NCI-H2107 (cell line): ENCODE data around the gene CUBN.

ENCODE experiments used
- DNase-seq: peaks from one replicate; lab custom pipeline; 2025; lab: John Stamatoyannopoulos, UW

Gene CUBN

DNA sequence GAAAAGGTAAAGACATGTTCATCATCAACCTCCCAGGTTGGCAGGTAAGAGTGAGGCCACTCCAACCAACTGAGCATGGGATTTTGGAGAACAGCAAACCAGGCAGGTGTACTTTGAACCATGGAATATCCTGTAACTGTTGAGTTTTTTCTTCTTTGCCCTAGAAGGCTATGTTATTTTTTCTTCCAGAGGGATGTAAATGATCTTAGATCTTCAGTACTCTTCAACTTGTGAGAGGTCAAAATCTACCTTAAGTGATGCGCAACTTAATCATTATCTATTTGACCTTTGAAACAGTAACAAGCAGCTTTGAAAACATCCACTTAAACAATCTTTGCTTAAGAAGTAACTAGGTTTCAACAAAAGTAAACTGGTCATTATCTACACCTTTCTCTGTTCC lies at the start of gene CUBN:
CUBN (minus strand) TSS at position 71 of the 400 bp plus-strand sequence; CDS start at position 25, 46 bp downstream.
- DNase-seq = no peak

DNA sequence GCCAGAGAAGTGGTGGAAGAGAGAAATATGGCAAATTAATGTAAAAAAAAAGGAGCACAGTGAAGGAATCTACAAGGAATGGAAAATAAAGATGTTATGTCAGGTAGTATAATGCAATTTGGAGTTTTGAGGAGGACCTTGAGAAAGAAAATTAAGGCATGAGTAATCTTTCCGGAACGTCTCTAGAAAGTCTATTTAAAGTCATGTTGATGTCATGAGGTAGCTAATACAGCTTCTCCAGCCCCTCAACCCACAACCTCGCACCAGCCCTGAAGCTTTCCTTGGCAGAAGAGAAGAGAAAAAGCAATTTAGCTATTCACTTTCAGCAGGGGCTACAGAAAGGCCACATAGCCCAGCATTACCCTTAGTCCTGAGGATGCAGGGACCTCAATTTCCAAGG lies 49.4 kb upstream of the CUBN start:
- DNase-seq = no peak

DNA sequence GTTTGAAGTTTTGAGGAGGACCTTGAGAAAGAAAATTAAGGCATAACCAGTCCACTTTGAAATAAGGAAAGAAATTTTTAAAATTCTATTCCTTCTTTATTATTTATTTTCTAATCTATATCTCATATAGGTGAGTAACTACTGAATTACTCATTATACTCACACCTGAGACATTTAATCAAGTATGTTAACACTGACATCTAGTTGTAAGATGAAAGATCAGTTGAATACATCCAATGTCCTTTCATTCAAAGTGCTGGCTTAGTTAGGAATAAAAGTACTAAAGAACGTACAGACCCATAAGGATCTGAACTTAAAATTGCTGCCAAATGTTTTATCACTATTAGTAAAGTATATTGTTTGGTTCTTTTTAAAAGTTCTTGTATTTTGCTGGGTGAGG lies 48.4 kb upstream of the CUBN start:
- no peak for DNase-seq

DNA sequence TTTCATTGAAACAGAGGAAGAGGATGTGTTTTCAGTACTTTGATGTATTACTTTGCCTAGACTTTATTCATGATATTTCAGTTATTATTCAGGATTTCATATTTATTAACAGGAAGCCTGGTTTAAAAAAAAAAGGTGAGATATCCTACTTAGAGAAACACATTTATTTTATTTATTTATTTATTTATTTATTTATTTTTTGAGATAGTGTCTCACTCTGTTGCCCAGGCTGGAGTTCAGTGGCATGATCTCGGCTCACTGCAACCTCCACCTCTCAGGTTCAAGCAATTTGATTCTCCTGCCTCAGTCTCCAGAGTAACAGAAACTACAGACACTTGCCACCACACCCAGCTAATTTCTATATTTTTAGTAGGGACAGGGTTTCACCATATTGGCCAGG lies 47.4 kb upstream of the CUBN start:
- no peak for DNase-seq

DNA sequence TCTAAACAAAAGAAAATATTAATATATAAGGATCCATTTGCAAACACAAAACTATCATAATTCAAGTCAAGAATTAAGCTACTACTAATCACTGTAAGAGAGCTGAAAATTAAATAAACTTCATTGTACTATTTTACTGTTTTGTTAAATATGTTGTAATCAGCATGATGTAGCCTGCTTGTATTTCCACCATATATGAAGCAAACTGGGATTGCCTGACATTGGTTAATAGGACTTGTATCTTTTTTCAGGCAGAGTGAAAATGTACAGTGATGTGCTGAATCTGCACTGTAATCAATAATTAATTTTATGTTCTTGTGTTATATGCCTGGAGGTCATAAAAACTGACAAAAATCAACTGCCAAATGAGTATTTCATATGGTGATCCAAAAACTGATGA lies 46.5 kb upstream of the CUBN start:
- DNase-seq = no peak

DNA sequence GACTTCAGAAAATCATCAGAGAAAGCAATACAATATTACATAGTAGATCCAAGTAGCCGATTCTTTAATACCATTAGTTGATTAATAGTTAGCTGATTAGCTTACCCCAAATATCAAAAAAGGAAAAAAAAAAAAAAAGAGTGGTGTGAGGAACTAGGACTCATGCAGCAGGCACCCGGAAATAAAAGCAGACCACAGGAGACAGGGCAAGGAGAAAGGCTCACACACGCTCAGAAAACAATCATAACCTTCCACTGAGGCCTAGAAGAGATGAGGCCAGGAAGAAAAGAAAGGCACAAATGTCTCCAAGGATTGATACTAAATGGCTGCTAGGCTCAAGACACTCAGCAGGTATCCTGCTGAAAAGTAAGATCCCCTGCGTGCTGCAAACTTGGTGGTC lies 45.9 kb upstream of the CUBN start:
- DNase-seq = no peak

DNA sequence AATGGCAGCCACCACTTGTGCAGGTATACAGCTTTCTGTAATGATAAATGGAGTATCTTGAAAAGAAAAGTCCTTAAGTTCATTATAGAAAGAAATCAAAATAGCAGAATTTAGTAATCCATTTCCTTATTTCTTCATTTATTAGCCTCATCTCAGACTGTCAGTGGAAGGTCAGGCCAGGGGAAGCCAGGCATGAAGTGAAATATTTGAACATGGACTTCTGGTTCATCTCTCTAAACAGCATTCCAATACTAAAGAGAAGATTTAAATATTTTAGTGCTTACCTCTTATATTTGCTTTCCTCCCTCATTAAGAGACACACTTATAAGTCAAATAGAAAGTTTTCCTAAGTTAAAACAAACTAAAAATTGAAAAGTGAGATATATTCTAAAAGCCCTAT lies 45.0 kb upstream of the CUBN start:
- DNase-seq = no peak

DNA sequence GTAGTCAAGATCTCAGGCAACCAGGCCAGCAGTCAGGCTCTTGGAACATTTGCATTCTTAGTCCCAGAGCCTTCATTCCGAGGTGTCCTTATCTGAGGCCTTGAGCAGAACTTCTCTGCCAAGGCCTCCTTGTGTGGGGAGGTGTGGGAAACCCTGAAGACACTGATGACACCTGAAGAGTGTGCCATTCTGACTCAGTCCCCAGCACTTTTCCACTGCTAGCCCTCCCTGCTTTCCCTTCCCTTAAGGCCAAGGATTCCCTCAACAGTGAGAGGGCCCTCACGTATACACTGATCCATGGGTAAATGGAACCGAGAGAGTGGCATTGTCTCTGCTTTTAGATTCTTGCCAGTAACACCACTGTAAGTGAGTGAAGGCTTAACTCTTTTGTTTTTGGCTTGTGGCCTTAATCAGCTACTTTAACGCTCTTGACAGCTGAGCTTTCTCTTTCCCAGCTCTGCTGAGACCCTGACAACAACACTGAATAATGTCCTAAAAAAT lies 41.6 kb upstream of the CUBN start:
- DNase-seq = no peak

DNA sequence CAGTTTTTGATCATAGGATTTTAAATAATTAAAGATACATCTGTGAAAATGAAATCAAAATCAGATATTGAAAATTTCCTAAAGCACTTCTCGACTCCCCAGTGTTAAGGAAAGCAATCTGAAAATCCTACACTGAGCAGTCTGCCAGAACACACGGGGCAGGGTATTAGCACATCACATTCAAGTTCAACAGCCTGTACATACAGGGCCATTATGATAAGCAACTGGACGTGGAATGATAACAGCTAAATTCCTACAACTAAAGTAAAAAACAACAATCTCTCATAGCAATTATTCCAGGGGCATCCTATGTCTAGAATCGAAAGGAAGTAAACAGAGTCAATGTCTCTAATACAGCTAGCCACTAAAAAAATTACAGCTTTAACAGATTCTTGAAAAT lies 40.2 kb upstream of the CUBN start:
- DNase-seq = no peak

DNA sequence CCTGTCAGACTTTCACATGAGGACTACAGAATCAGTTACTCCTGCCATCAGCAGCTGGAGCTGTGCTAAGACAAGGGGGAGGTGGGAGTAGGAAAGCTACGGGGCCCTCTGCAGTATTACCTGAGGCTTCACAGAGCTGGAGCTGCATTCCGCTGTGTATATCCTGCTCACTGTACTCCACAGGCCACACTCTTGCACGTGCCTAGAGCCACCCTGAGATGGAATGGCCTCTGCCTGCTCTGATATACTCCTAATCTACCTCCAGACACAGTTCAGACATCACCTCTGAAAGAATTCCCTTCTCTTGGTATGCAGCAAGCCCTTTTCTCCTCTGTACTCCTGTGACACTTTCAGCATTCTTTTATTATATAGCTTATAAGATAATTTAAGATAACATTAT lies 37.1 kb upstream of the CUBN start:
- DNase-seq = no peak

DNA sequence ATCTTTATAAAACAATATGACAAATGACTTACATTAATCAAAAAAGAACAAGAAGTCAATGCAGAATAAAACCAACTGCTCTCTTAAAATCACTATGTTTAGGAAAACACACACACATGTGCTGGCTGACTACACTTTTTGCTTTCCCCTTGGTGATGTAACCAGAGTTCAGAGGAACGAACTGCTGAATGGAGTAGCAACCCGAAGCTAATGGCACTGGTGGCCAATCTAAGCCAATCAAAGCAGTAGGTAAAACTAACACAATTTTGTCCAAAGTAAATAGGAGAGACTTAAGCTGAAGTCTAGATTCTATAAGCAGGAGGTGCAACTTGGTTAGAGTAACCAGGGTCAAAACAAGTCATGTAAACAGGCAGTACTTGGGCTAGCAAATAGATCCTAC lies 33.2 kb upstream of the CUBN start:
- no peak for DNase-seq

DNA sequence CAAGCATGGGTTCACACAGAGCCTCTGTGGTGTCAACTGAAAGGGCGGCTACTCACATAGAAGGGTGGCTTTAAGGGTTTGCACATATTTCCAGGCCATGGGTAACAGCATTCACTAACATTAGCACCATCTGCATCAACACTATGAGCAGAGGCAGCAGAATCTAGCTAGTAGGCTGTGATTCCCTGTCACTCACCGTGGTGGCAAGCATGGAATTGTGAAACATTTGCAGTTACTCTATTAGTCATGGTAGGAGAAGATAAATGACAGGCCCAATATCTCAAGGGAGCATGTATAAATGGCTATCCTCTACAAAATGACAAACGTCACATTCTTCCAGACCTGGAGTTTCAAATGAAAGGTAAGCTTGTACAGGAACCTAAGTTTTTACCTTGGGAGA lies 32.2 kb upstream of the CUBN start:
- DNase-seq = no peak

DNA sequence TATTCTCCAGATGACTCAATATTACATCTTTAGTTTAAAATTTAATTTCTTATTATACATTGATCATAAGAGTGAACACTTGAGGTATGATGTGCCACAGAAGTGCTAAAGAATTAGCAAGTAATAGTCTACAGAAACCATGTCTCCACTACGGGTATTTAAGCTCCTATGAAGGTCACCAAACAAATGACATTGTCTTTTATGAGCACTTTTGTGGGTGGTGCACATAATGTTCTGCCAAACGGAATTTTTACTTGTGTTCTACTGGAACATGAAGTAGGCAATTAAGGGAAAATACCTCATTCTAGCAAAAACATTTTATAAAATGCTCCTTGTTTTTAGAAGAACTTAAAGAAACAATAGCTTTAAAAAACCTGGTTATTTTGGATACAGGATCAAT lies 27.4 kb upstream of the CUBN start:
- DNase-seq = no peak

DNA sequence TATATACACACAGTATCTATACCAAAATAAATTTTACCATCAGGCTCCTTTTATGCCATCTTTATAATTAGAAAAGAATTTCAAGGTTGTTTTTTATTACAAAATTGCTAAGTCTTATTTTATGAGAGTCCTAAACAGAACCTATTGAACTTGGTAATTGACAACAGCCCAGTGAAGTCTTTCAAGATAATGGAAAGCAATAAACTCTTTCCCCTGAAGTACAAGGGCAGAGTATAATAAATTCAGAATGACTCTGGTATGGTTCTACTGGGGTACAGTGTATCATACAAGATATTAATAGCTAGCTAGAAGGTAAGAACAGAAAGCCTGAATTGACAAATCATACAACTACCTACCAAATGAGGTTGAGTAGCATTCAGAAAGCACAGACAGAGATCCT lies 26.2 kb upstream of the CUBN start:
- no peak for DNase-seq

DNA sequence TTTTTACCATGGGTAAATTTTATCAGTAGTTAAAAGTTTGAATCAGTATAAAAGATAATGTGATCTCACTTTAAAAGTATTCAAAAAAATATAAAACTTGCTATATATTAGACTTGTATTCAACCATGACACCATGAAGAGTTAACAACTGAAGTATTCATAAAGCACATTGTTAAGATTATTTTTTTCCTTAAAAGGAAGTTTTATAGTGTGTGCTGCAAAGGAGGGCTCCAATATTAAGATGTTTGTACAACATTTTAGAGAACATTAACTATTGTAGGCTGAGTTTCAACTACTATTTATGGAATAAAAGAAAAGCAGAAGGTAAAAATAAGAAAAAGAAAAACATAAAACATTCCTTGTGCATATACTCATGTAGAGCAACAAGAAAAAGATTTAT lies 24.5 kb upstream of the CUBN start:
- DNase-seq = no peak

DNA sequence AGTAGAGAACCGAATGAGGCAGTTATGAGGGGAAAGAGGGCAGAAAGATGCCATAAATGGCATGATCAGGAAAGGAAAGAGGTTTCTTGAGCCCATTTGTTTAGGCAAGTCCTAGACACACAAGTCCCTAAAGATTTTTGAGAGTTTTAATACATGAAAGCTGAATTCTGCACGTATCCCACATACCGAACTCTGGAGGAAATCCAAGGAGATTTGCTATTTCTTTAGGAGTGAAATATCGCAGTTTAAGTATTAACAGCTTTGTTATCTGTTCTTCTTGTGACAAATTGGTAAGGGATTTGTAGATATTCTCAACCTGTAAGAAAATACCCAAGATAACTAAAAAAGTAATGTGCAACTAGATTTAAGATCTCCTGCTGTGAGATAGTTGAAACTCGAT lies 23.7 kb upstream of the CUBN start:
- DNase-seq = no peak

DNA sequence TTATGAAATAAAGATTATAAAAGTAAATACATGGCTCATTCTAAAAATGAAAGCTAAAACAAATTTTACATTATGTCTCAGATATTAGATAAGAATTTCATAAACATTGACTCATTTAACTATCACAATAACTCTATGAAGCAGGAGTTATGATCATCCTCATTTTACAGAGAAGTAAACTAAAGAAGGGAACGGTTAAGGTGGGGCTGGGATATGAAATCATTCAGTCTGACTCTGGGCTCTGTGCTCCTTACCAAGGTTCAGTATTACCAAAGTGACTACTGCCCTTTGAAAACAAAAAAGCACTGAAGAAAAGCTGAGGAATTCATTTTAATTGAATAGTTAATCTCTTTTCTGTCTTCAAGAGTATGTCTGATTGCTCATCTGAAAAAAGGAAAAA lies 22.1 kb upstream of the CUBN start:
- no peak for DNase-seq

DNA sequence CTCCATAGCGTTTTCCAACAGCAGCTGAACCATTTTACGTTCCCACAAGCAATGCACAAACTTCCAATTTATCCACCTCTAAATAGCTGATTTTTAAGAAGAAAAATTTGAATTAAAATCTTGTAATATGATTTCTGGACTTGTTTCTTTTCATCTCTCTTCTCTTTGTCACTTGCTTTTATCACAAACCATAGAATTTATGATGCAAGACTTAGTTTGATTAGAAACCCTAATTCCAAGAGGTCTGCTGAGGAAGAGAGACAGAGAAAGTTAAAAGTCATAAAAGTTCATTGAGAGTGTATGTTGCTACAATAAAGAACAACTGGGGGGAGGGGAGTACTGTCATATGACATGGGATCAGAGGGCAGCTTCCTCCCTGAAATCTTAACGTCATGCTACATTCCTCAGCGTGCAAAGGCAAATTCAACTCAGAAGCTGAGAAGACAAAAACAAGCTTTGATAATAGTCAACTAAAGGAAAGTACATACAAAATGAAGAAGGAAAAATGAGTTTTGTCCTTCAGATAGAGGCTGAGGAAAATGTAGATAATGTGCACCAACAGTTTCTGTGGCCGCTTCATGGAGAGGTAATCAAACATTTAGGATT lies 18.4 kb upstream of the CUBN start:
- no peak for DNase-seq

DNA sequence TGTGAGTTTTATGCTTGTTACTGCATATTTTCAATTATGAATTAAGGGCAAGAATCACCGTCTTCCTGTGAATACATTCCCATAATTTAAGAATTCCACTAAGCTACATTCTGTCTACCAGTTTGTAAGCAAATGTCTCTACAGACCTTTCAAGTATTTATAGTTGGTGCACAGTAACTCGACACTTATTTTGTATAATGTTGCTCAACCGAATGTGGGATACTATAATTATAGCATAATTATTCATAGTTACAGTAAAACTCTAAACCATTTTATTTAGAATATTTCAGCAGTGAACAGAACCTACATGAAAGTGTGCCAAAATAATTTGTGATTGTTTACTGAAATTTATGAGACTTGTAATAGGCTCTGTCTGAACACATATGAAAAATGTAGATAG lies 17.3 kb upstream of the CUBN start:
- DNase-seq = no peak

DNA sequence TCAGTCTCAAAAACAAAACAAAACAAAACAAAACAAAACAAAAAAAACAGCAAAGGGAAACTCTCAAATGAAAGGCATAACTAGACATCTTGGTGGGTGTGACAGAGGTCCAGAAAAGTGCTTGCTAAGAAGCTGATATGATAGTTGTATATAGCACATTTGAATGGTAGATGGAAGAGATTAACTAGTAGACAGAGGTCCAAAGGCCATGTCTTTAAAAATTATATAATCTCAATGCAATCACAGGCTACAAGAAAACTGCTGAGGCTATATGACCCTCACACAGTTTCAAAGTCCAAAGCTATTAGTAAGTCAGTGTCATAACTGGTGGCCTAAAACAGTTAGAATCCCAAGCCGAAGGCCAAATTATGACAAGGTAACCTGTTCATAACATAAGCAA lies 15.6 kb upstream of the CUBN start:
- DNase-seq = no peak

DNA sequence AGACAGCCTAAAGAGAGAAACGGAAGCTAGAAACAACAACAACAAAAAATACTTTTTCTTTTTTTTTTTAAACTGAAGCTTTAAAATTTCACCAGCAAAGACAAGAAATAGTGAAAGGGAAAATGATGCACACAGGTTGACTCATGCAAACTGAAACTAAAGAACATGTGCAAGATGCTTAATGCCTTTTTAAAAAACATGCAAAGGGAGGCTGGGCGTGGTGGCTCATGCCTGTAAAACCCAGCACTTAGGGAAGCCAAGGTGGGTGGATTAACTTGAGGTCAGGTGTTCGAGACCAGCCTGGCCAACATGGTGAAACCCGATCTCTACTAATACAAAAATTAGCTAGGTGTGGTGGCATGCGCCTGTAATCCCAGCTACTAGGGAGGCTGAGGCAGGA lies 15.1 kb upstream of the CUBN start:
- no peak for DNase-seq

DNA sequence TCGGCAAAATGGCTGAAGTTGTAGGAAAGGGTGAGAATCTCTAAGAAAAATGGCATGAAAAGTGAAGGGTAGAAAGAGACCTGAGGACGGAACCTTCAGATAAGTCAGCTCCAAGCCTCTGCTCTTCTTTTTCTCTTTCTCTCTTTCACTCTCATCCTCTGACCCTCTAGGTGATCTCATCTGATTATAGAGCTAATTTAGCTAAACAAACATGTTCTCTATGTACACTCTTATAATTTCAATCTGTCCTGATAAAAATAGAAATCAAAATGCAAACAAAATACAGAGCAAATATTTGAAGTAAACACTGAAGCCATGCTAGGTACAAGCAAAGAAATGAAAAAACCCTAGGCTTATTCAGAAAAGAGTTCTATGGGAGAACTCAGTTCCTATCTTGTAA lies 14.4 kb upstream of the CUBN start:
- no peak for DNase-seq

DNA sequence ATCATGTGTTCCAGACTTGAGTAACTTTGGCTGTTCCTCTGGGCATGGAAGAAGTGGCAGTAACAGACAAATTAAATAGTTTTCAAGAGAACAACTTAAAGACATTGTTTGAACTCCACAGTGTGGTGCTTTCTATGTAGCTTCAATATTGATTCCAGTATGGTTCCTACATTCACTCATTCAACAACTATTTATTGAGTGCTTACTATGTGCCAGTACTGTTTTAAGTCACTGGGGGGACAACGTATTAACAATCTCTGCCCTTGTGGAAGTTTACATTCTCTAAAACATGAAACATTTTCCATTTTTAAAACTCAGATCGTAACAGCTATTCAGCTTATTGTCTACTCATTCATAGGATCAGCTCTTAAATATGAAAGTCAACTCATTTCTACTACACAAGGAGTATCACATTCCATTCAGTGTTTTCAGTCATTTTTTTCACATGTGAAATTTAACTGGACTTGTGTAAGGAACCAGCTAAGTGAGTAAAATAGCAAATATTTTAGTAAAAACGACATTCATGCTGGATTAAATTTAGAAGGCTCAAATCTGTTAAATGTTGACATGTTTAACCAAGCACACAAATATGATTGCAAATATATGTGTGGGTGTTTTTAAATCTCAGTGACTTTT lies 13.6 kb upstream of the CUBN start:
- no peak for DNase-seq

DNA sequence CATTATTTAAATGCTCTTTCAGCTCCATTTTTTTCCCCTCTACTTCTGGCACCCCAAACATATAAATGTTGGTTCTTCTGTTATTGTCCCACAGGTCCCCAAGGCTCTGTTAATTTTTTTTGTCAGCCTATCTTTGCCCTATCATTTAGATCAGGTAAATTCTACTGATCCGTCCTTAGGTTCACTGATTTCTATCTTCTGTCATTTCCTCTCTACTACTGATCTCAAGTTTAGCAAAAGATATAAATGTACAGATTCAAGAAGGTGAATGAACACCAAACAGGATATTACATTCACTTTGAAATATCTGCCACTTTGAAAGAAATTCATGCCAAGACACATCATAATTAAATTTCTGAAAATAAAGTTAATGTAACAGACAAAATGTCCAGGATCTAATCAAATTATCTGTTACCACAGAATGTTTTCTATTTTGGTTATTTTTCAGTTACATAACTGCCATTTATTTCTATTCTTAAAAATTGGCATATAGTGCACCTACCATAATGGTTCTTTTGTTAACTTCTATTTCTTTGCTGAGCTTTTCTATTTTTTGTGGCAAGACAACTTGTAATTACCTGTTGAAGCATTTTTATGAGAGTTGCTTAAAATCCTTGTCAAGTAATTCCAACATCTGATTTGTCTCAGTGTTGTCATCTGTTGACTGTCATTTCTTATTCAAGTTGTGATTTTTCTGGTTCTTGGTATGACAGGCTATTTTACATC lies 12.1 kb upstream of the CUBN start:
- no peak for DNase-seq
